ENCODE measurements around the gene PTGER3. TPM values are rescaled to one million over a fixed set of nuclear protein-coding genes. Genes with fewer than 3 reads are reported as not detected.

Gene PTGER3
- total RNA-seq, 1 experiment from 2014 or later, result 0.08 TPM

- DNase-seq (ENCODE audit: low read depth, low spot score), result no peak
- POLR2A ChIA-PET, result no interaction called here
- Histone ChIP-seq H3K36me3 (ENCODE audit: control insufficient read depth, insufficient read depth, low read length) (no peaks in the 10 kb centered on the region), H3K4me1 (ENCODE audit: control insufficient read depth, insufficient read depth, low read length) (no peaks in the 10 kb centered on the region), H3K27me3 (ENCODE audit: control insufficient read depth, insufficient read depth, low read length) (no peaks in the 10 kb centered on the region), H3K9me3 (ENCODE audit: control insufficient read depth, insufficient read depth, low read depth, low read length) (no peaks in the 10 kb centered on the region), H3K4me3 (ENCODE audit: low read depth in 2 of 2, low read length in 2 of 2) (no peak overlapping the region), H3K27ac (ENCODE audit: low read length) (no peak overlapping the region)
- intact Hi-C loops (cut with micrococcal nuclease; ENCODE audit: unreplicated experiment) (no loop called here), in situ Hi-C loops (cut with HindIII; ENCODE audit: low pct_unique_long_range_greater_than_20kb, low sequenced_read_pairs) (no loop called here)
- CTCF ChIA-PET, result no interaction called here
- ATAC-seq, result no peak
- TF ChIP-seq POLR2AphosphoS5 (IDR thresholded peaks at IDR 0.05; ENCODE audit: low read depth, low read length) (no peak), SIN3A (IDR thresholded peaks at IDR 0.05; ENCODE audit: borderline replicate concordance, insufficient read depth, low read depth, low read length) (no peak), REST (IDR thresholded peaks at IDR 0.05; ENCODE audit: insufficient read depth in 1 of 2, low read depth in 2 of 2, low read length in 1 of 2) (no peak), TCF7L2 (IDR thresholded peaks at IDR 0.05; ENCODE audit: low read depth, low read length) (no peak)
- TF ChIP-seq, protein P1, sequence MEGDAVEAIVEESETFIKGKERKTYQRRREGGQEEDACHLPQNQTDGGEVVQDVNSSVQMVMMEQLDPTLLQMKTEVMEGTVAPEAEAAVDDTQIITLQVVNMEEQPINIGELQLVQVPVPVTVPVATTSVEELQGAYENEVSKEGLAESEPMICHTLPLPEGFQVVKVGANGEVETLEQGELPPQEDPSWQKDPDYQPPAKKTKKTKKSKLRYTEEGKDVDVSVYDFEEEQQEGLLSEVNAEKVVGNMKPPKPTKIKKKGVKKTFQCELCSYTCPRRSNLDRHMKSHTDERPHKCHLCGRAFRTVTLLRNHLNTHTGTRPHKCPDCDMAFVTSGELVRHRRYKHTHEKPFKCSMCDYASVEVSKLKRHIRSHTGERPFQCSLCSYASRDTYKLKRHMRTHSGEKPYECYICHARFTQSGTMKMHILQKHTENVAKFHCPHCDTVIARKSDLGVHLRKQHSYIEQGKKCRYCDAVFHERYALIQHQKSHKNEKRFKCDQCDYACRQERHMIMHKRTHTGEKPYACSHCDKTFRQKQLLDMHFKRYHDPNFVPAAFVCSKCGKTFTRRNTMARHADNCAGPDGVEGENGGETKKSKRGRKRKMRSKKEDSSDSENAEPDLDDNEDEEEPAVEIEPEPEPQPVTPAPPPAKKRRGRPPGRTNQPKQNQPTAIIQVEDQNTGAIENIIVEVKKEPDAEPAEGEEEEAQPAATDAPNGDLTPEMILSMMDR (IDR thresholded peaks at IDR 0.05), result no peak
- BruUV-seq (replicated peaks), result no TSS peak
These were observed 18.6 kb downstream of the PTGER3 start for GRCh38 chr1:71028981-71029380.

DNA sequence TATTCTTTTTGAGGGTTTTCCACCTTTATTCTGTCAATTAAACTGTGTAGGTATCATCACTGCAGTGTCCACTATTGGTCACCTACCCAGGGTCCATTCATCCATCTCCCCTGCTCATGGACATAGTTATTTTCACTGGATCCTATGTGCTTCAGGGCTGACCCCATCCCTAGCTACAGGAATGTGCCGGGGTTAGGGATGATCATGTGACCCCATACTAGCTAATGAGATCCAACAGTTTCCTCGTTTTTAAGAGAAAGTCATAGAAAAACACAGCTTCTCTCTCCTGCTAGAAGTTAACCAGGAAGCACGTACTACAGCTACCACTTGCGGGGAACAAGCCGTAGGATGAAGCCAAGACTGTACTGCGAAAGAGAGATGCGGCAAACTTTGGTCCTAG is 19.6 kb downstream of the PTGER3 start:
- ChIA-PET CTCF (no interaction called here), POLR2A (no interaction called here)
- no TSS peak for BruUV-seq (replicated peaks)
- in situ Hi-C loops (cut with HindIII; ENCODE audit: low pct_unique_long_range_greater_than_20kb, low sequenced_read_pairs) (no loop called here), intact Hi-C loops (cut with micrococcal nuclease; ENCODE audit: unreplicated experiment) (no loop called here)
- no peaks in the 10 kb centered on the region for H3K36me3 ChIP-seq (ENCODE audit: control insufficient read depth, insufficient read depth, low read length)
- no peak overlapping the region for H3K27ac ChIP-seq (ENCODE audit: low read length)
- no peak overlapping the region for H3K4me3 ChIP-seq (ENCODE audit: low read depth in 2 of 2, low read length in 2 of 2)
- no peak for DNase-seq (ENCODE audit: low read depth, low spot score)
- H3K9me3 ChIP-seq (ENCODE audit: control insufficient read depth, insufficient read depth, low read depth, low read length), result no peaks in the 10 kb centered on the region
- no peak for TF ChIP-seq REST (IDR thresholded peaks at IDR 0.05; ENCODE audit: insufficient read depth in 1 of 2, low read depth in 2 of 2, low read length in 1 of 2)
- no peak for TF ChIP-seq TCF7L2 (IDR thresholded peaks at IDR 0.05; ENCODE audit: low read depth, low read length)
- TF ChIP-seq, protein P1 (IDR thresholded peaks at IDR 0.05), result no peak
- TF ChIP-seq POLR2AphosphoS5 (IDR thresholded peaks at IDR 0.05; ENCODE audit: low read depth, low read length), result no peak
- TF ChIP-seq SIN3A (IDR thresholded peaks at IDR 0.05; ENCODE audit: borderline replicate concordance, insufficient read depth, low read depth, low read length), result no peak
- H3K27me3 ChIP-seq (ENCODE audit: control insufficient read depth, insufficient read depth, low read length), result no peaks in the 10 kb centered on the region
- no peaks in the 10 kb centered on the region for H3K4me1 ChIP-seq (ENCODE audit: control insufficient read depth, insufficient read depth, low read length)
- no peak for ATAC-seq

Measured in Panc1 (cell line).